Ovary (tissue), 9 donors: Measurements from ENCODE around the gene P2RY12. TPM values are rescaled to one million over a fixed set of nuclear protein-coding genes. Genes with fewer than 3 reads are reported as not detected.

ENCODE experiments used
- DNase-seq, 5 donors: peaks; one replicate each; pipeline ENCODE4 v3.0.0-alpha.2; 2019 to 2020
- H3K27ac ChIP-seq, 2 donors: fragments of 200-600 bp; one replicate each; pipeline versions ENCODE4 v1.5.1 to v1.8.0; 2019 to 2022
- H3K27me3 ChIP-seq: fragments of 200-600 bp; one replicate; pipeline ENCODE4 v1.8.0; 2022
- H3K36me3 ChIP-seq: fragments of 200-600 bp; sonication (generic); one replicate; pipeline ENCODE4 v1.5.1; 2019
- H3K4me1 ChIP-seq: one replicate; pipeline ENCODE4 v1.8.1; 2013; ENCODE audit warnings: mild to moderate bottlenecking, moderate library complexity; ENCODE audit not compliant: insufficient read depth
- H3K4me3 ChIP-seq: fragments of 200-600 bp; sonication (generic); one replicate; pipeline ENCODE4 v1.5.1; 2017
- H3K9me3 ChIP-seq, 2 donors: fragments of 200-600 bp in 1 of 2; sonication (generic) in 1 of 2; one replicate each; pipeline versions ENCODE4 v1.5.1 to v1.8.1; 2013 to 2019; ENCODE audit warnings: mild to moderate bottlenecking in 1 of 2, moderate library complexity in 1 of 2
- CTCF ChIP-seq, 3 donors: fragments of 450-650 bp in 2 of 3; fragments of 200-600 bp in 1 of 3; IDR thresholded peaks; one replicate each; pipeline versions ENCODE4 v1.5.1 to v1.8.0; 2016 to 2022; ENCODE audit warnings: antibody characterized with exemption in 3 of 3, mild to moderate bottlenecking in 1 of 3
- EP300 ChIP-seq: sonication (generic); formaldehyde crosslinking; IDR thresholded peaks from one replicate; pipeline ENCODE4 v1.6.1; 2017; ENCODE audit warnings: antibody characterized with exemption
- POLR2A ChIP-seq: fragments of 450-650 bp; IDR thresholded peaks from one replicate; pipeline ENCODE4 v1.6.1; 2017; ENCODE audit warnings: antibody characterized with exemption, mild to moderate bottlenecking, moderate library complexity
- WGBS, 3 donors: extraction: QIAGEN DNeasy Blood & Tissue Kit in 1 of 3; methylation state at CpG; one replicate each; pipeline versions ENCODE4 v1.1.5 to v1.1.7; 2013 to 2017; 5-methylcytosine and 5-hydroxymethylcytosine counted together
- intact Hi-C, 4 donors: fragments of 100-400 bp; cut with DNase I; formaldehyde crosslinking; loops; one replicate each; pipeline versions ENCODE4 v1.11.0 to v1.15.1; 2022 to 2023
- polyA plus RNA-seq, 2 donors: library from polyadenylated mRNA; stranded (reverse); fragments of 200-250 nt in 1 of 2; fragments of 350-450 nt in 1 of 2; fragmentation: Illumina TruSeq in 1 of 2; extraction: RNeasy Lipid Tissue Mini Kit (QIAGEN cat#74804) in 1 of 2; gene quantifications; one replicate each; pipeline ENCODE4 v1.2.3, GENCODE V29; 2013 to 2014
- total RNA-seq, 7 donors: library from RNA; depleted of rRNA in 2 of 7; stranded (reverse); fragments of >200 nt in 2 of 7; fragmentation: NEBNext Ultra II Directional in 3 of 7; extraction: Animal tissue kit (Norgen Biotek cat#: 25700) in 3 of 7; gene quantifications; one replicate each; pipeline versions ENCODE4 v1.1.0 to v1.2.4, GENCODE V29; 2016 to 2023
- donor health status: DM: no; HTN: no; CAD: no; lungs with moderate emphysema.
- donor health status: DM: no; HTN: no; CAD: no.
- donor health status: Bipolar disorder and iron deficiency.
- donor health status: DM: yes; HTN: yes; CAD: no.
- donor health status: DM: no; HTN: no; CAD: no.
- donor health status: DM: yes; HTN: yes; CAD: no.

The P2RY12 gene
- total and polyA plus RNA-seq, 9 donors, result 0.19 to 1.7 (median 0.69) TPM

- H3K36me3 ChIP-seq, result no peaks in the 10 kb centered on the region
- no peak overlapping the region for H3K27ac ChIP-seq
- TF ChIP-seq CTCF (IDR thresholded peaks at IDR 0.05) (no peak), EP300 (no peak), POLR2A (no peak)
- H3K9me3 ChIP-seq, result no peaks in the 10 kb centered on the region
- intact Hi-C loops, result no loop called here
- WGBS, 3 donors, result 27 to 68% (median 52%) methylated on average over 2 of the region's 2 CpGs
- no peaks in the 10 kb centered on the region for H3K4me1 ChIP-seq
- no peak for DNase-seq
- H3K27me3 ChIP-seq, result no peaks in the 10 kb centered on the region
- no peak overlapping the region for H3K4me3 ChIP-seq
Observed at GRCh38 chr3:151315846-151316245, 68.7 kb downstream of the P2RY12 start.

GRCh38 chr3:151315136-151315535 is 69.4 kb downstream of the P2RY12 start:
- Histone ChIP-seq H3K36me3 (no peaks in the 10 kb centered on the region), H3K9me3 (no peaks in the 10 kb centered on the region), H3K4me3 (no peak overlapping the region), H3K27ac (no peak overlapping the region), H3K4me1 (no peaks in the 10 kb centered on the region), H3K27me3 (no peaks in the 10 kb centered on the region)
- 56 to 63% (median 58%) methylated on average over 2 of the region's 2 CpGs for WGBS, 3 donors
- intact Hi-C loops, result no loop called here
- DNase-seq, result no peak
- no peak for TF ChIP-seq EP300
- TF ChIP-seq CTCF (IDR thresholded peaks at IDR 0.05), result no peak
- TF ChIP-seq POLR2A, result no peak

GRCh38 chr3:151314593-151314992 is 70.0 kb downstream of the P2RY12 start:
- no peak for DNase-seq
- intact Hi-C loops, result no loop called here
- no peaks in the 10 kb centered on the region for H3K27me3 ChIP-seq
- no peaks in the 10 kb centered on the region for H3K9me3 ChIP-seq
- H3K4me1 ChIP-seq, result no peaks in the 10 kb centered on the region
- no peak overlapping the region for H3K4me3 ChIP-seq
- WGBS, 3 donors, result 96 to 98% (median 96%) methylated on average over 5 of the region's 5 CpGs
- no peaks in the 10 kb centered on the region for H3K36me3 ChIP-seq
- H3K27ac ChIP-seq, result no peak overlapping the region
- TF ChIP-seq POLR2A (no peak), CTCF (IDR thresholded peaks at IDR 0.05) (no peak), EP300 (no peak)

GRCh38 chr3:151314137-151314536 is 70.4 kb downstream of the P2RY12 start:
- H3K27me3 ChIP-seq, result no peaks in the 10 kb centered on the region
- H3K36me3 ChIP-seq, result no peaks in the 10 kb centered on the region
- intact Hi-C loops, result no loop called here
- no peaks in the 10 kb centered on the region for H3K4me1 ChIP-seq
- 85 to 98% (median 97%) methylated on average over 2 of the region's 2 CpGs for WGBS, 3 donors
- no peak for DNase-seq
- no peak overlapping the region for H3K27ac ChIP-seq
- H3K9me3 ChIP-seq, result no peaks in the 10 kb centered on the region
- no peak overlapping the region for H3K4me3 ChIP-seq
- TF ChIP-seq POLR2A, result no peak
- no peak for TF ChIP-seq EP300
- TF ChIP-seq CTCF (IDR thresholded peaks at IDR 0.05), result no peak

GRCh38 chr3:151312972-151313371 is 71.6 kb downstream of the P2RY12 start:
- intact Hi-C loops, result no loop called here
- TF ChIP-seq CTCF (IDR thresholded peaks at IDR 0.05), result no peak
- TF ChIP-seq EP300, result no peak
- no peak for TF ChIP-seq POLR2A
- Histone ChIP-seq H3K4me1 (no peaks in the 10 kb centered on the region), H3K4me3 (no peak overlapping the region), H3K27me3 (no peaks in the 10 kb centered on the region), H3K27ac (no peak overlapping the region), H3K36me3 (no peaks in the 10 kb centered on the region), H3K9me3 (no peaks in the 10 kb centered on the region)
- WGBS, 3 donors, result 89 to 91% (median 89%) methylated on average over 3 of the region's 3 CpGs
- DNase-seq, result no peak
